Renal cortical epithelial cell (primary cell): ENCODE data around the gene SLC6A16. TPM values are rescaled to one million over a fixed set of nuclear protein-coding genes. Genes with fewer than 3 reads are reported as not detected.
"Not testable (repeated sequence)": the region's sequence is repeated elsewhere in the genome, so short reads cannot be mapped to it uniquely, and the experiment has no call there.

Experiments used
- DNase-seq: peaks from one replicate; pipeline ENCODE4 v3.0.0-alpha.2; 2011; ENCODE audit warnings: low read depth
- total RNA-seq: library from RNA; depleted of rRNA; stranded (reverse); fragments of >200 nt; gene quantifications from 2 replicates; pipeline ENCODE4 v1.2.3, GENCODE V29; 2014

The SLC6A16 gene
- total RNA-seq, 1 donor from 2014 or later, result 0.25 TPM

GRCh38 chr19:49331187-49331586 is 6.2 kb upstream of the SLC6A16 start:
- not testable (repeated sequence) for DNase-seq

DNA sequence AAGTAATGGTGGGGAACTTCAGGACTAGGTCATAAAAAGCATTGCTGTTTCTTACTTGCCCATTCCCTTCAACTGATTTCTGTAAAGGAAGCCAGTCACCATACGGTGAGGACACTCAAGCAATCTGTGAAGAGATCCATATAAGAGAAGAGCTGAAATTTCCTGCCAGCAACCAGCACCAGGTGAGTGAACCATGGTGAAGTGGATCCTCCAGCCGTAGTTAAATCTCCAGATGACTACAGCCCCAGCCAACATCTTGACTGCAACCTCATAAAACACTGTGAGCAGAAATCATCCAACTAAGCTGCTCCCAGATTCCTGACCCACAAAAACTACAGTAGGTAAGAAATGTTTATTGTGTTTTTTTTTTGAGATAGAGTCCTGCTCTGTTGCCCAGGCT is 3.8 kb upstream of the SLC6A16 start:
- no peak for DNase-seq

- peak; percentile 19 for DNase-seq
Observed at GRCh38 chr19:49327878-49328544, 3.0 kb upstream of the SLC6A16 start.

GRCh38 chr19:49326165-49326704 is 1.2 kb upstream of the SLC6A16 start:
- DNase-seq, result no peak

DNA sequence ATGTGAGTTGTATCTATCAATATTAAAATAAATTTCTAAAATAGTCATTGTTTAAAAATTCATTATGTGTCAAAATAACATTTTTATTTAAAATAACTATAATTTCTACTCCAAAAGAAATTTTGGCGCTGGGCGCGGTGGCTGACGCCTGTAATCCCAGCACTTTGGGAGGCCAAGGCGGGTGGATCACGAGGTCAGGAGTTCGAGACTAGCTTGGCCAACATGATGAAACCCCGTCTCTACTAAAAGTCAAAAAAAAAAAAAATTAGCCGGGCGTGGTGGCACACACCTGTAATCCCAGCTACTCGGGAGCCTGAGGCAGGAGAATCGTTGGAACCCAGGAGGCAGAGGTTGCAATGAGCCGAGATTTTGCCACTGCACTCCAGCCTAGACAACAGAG is 765 bp upstream of the SLC6A16 start:
- not testable (repeated sequence) for DNase-seq

DNA sequence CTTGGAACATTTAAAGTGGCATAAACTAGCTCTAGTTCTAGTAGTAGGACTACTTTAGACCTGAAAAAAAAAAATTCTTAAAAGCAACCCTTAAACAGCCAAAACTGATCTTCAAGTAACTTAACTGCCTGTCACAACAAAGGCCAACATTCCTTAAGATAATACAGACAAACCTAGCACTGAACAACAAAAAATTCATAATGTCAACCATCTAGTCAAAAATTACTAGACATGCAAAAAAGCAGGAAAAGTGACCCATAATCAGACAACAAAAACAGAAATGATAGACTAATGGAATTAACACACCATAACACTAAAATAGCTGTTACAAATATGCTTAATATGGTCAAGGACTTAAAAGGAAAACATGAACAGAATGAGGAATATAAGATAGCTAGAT is 6.7 kb downstream of the SLC6A16 start:
- no peak for DNase-seq

DNA sequence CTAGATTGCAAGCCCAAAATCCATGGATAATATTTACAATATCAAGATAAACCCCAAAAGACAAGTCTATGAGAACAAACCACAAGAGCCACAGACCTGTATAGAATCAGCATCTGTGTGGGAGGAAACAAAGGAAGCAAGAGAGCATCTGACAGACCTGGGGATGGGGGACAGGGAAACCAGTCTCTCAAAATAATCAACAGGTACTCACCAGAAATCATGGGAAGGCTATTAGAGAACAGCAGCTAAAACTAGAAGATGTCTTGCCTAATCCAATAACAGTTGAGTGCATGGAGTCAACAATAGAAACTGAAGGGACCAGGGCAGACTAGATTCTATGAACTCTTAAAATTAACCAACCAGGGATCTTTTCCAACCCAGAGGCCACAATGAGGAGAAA is 8.7 kb downstream of the SLC6A16 start:
- no peak for DNase-seq

DNA sequence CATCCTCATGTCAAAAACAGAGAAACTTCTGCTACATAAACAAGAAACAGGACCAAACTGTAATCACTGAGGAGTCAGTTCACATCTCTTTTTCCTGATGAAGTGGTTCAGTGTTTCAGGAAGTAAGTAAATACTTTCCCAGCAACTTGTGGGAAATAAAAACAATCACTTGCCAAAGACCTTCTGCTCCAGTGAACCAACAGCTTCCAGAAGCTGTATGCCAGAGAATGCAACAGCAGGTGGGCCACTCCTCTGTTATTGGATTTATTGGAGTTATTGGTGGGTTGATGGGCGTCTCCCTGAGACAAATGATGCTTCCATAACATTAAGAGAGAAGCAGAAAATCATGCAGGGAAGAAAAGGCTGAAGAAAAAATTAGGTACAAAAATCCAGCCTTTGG is 9.9 kb downstream of the SLC6A16 start:
- peak; percentile 15 for DNase-seq

- DNase-seq, result no peak
Observed at GRCh38 chr19:49309087-49309486, 15.9 kb downstream of the SLC6A16 start.

GRCh38 chr19:49306734-49307133 is 18.3 kb downstream of the SLC6A16 start:
- not testable (repeated sequence) for DNase-seq

DNA sequence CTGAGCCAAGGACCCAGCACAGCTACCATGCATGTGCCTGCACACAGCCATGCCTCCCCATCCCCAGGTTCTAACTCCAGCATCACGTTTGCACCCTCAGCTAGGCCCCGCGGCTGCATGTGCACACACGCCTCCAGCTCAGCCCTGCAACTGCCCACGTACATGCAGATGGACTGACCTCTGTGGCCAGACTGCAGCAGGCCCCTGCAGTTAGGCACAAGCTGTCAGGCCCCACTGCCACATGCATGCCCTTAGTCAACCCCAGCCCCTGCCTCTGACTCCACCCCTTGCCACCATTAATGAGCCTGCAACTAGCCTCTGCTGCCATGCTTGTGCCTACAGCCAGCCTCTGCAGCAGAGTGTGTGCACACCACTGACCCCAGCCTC is 23.1 kb downstream of the SLC6A16 start:
- no peak for DNase-seq

DNA sequence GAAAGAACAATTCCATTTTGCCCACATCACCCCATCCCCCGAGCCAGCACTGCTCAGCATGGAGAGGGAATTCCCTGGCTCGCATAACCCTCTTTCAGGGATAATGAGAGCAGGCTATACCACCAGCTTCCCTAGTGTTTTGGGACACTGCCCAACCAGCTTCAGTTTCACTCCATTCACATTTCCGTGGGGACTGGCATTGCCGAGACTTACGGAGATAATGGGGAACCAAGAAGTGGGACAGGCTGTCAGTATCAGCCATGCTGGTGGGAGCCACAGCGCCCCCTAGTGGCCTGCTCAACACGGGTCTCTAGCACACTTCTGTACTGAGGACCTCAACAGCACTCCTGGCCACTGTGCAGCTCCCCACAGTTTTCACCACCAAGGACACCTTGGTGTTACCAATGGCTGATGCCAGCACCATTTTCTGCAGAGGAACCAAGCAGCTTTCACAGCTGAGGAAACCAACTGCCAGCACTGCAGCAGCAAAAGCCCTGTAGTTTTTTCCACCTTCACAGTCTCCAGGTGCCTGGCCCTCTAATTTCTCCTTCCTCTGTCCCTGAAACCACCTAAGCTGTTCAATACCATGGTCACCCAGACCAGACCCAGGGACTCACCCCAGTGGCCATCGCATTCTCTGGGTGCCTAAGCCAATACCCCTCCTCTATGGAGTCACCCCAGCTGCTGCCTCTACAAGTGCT is 23.7 kb downstream of the SLC6A16 start:
- peak; percentile 23 for DNase-seq

GRCh38 chr19:49298653-49299052 is 26.3 kb downstream of the SLC6A16 start:
- DNase-seq, result not testable (repeated sequence)

DNA sequence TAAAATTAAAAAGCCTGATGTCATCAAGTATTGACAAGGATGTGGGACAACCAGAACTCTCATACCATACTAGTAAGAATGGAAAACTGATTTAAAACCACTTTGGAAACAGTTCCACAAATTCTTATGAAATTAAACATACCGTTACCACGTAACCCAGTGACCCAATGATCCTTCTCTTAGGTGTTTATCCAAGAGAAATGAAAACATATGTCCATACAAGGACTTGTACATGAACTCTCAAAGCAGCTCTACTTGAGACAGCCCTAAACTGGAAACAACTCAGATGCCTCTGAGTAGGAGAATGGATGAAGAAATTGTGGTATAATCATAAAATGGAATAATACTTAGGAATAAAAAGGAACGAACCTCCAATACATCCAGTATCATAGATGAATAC is 27.6 kb downstream of the SLC6A16 start:
- DNase-seq, result no peak

DNA sequence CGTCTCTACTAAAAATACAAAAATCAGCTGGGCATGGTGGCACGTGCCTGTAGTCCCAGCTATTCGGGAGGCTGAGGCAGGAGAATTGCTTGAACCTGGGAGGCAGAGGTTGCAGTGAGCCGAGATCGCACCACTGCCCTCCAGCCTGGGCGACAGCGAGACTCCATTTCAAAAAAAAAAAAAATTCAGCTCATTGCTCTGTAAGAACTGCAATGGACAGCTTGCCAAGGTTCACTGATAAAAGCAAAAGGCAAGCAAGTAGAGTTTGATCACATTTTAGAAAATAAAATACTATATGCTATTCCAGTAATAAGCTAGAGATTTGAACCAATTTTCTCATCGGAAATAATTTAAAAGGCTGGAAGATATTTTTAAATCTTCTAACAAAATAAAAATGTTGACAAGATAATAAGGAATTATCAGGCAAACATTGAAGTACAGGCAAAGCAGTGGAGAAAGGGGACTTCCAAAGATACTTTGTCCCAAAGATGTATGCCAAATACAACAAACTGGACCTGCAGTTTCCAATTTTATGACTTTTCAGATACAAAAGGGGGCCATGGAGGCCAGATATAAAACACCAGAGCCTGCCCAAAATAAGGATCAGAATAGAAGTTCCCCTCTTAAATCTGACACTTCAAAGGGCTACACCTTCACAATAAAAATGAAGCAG is 29.6 kb downstream of the SLC6A16 start:
- DNase-seq, result no peak

- no peak for DNase-seq
Observed at GRCh38 chr19:49294401-49294800, 30.6 kb downstream of the SLC6A16 start.

DNA sequence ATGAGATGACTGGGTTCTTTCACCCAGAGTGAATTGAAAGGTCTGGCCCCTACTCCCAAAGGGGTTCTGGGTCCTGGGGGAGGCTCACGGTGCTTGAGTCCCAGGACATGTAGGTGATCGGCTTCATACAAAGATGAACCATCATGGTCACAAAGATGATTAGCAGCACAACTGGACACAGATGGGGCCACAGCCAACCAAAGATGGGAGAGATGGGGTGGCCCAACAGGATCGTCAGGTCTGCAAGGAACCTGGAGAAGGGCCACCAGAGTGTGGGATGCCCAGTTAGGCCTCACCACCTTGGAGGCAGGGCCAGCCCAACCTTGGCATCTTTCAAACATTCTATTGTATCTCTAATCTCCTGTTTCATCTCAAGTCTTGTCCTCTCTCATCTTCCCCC is 34.5 kb downstream of the SLC6A16 start:
- DNase-seq, result no peak

- not testable (repeated sequence) for DNase-seq
Observed at GRCh38 chr19:49289286-49289685, 35.7 kb downstream of the SLC6A16 start.

DNA sequence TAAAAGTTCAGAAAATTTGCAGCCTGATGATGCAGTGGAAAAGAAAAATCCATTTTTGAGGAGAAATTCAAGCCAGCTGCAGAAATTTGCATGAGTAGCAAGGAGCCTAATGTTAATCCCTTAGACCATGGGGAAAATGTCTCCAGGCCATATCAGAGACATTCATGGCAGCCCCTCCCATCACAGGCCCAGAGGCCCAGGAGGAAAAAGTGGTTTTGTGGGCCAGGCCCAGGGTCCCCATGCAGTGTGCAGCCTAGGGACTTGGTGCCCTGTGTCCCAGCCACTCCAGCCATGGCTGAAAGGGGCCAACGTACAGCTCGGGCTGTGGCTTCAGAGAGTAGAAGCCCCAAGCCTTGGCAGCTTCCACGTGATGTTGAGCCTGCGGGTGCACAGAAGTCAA is 36.8 kb downstream of the SLC6A16 start:
- not testable (repeated sequence) for DNase-seq

GRCh38 chr19:49287141-49287770 is 37.7 kb downstream of the SLC6A16 start:
- no peak for DNase-seq

- no peak for DNase-seq
Observed at GRCh38 chr19:49282184-49282583, 42.8 kb downstream of the SLC6A16 start.

GRCh38 chr19:49272204-49272603 is 52.8 kb downstream of the SLC6A16 start:
- DNase-seq, result peak; percentile 87
